CD14-positive monocyte (primary cell): ENCODE results near the gene NDUFB4. TPM values are rescaled to one million over a fixed set of nuclear protein-coding genes. Genes with fewer than 3 reads are reported as not detected.

ENCODE experiments used
- DNase-seq, 3 donors: peaks; one replicate each; pipeline ENCODE4 v3.0.0-alpha.2; 2011 to 2022
- H2AFZ ChIP-seq: 2 replicates; pipeline ENCODE4 v1.6.0; 2012; ENCODE audit warnings: mild to moderate bottlenecking, low read depth, low read length, inconsistent platforms; ENCODE audit not compliant: insufficient read depth, poor library complexity, severe bottlenecking
- H3K27ac ChIP-seq, 2 donors: 1 replicate in 1 of 2; 2 replicates in 1 of 2; pipeline ENCODE4 v1.5.1; 2012 to 2013; ENCODE audit warnings: low read length in 2 of 2, control low read depth in 1 of 2, inconsistent platforms in 1 of 2, low read depth in 1 of 2, mild to moderate bottlenecking in 1 of 2
- H3K27me3 ChIP-seq, 2 donors: one replicate each; pipeline versions ENCODE4 v1.6.0 to v1.6.1; 2011 to 2013; ENCODE audit warnings: low read length in 2 of 2; ENCODE audit not compliant: control insufficient read depth in 2 of 2, insufficient read depth in 2 of 2
- H3K36me3 ChIP-seq, 2 donors: replicated peaks in 1 of 2; 1 replicate in 1 of 2; 2 replicates in 1 of 2; pipeline versions ENCODE4 v1.5.1 to v1.6.1; 2012 to 2013; ENCODE audit warnings: low read length in 2 of 2, control low read depth in 1 of 2, inconsistent platforms in 1 of 2, mild to moderate bottlenecking in 1 of 2; ENCODE audit not compliant: insufficient read depth in 2 of 2, control insufficient read depth in 1 of 2
- H3K4me1 ChIP-seq, 2 donors: 1 replicate in 1 of 2; 2 replicates in 1 of 2; pipeline versions ENCODE4 v1.5.1 to v1.6.1; 2012 to 2013; ENCODE audit warnings: low read length in 2 of 2, control low read depth in 1 of 2, inconsistent platforms in 1 of 2, mild to moderate bottlenecking in 1 of 2, moderate library complexity in 1 of 2; ENCODE audit not compliant: insufficient read depth in 2 of 2, control insufficient read depth in 1 of 2
- H3K4me2 ChIP-seq: replicated peaks from 2 replicates; pipeline ENCODE3; 2012; ENCODE audit warnings: low read length, moderate library complexity, mild to moderate bottlenecking; ENCODE audit not compliant: poor library complexity, severe bottlenecking; ENCODE audit errors: extremely low read depth
- H3K4me3 ChIP-seq, 3 experiments: fragments of 200-600 bp in 1 of 3; sonication (generic) in 1 of 3; replicated peaks in 1 of 3; 1 replicate in 2 of 3; 2 replicates in 1 of 3; pipeline ENCODE4 v1.5.1; 2011 to 2013; ENCODE audit warnings: low read length in 3 of 3, mild to moderate bottlenecking in 3 of 3, control low read depth in 2 of 3, low read depth in 2 of 3, inconsistent platforms in 1 of 3, moderate library complexity in 1 of 3
- H3K79me2 ChIP-seq: 2 replicates; pipeline ENCODE4 v1.6.0; 2012; ENCODE audit warnings: mild to moderate bottlenecking, control low read depth, inconsistent platforms, low read length, moderate library complexity; ENCODE audit not compliant: insufficient read depth
- H3K9ac ChIP-seq: 2 replicates; pipeline ENCODE4 v1.6.0; 2017; ENCODE audit warnings: low read length, mild to moderate bottlenecking; ENCODE audit not compliant: insufficient read depth, poor library complexity, severe bottlenecking
- H3K9me3 ChIP-seq, 2 donors: replicated peaks in 1 of 2; 1 replicate in 1 of 2; 2 replicates in 1 of 2; pipeline versions ENCODE4 v1.5.1 to v1.6.1; 2012 to 2013; ENCODE audit warnings: low read length in 2 of 2, control low read depth in 1 of 2; ENCODE audit not compliant: control insufficient read depth in 1 of 2, insufficient read depth in 1 of 2
- H4K20me1 ChIP-seq: 2 replicates; pipeline ENCODE4 v1.6.0; 2012; ENCODE audit warnings: mild to moderate bottlenecking, low read length, control low read depth, moderate library complexity; ENCODE audit not compliant: insufficient read depth
- H3K27ac Mint-ChIP-seq, 7 donors: one replicate each; pipeline ENCODE4 v1.8.0; 2020; ENCODE audit warnings: mild to moderate bottlenecking in 7 of 7, mixed read lengths in 7 of 7, moderate library complexity in 6 of 7, inconsistent platforms in 2 of 7
- H3K27me3 Mint-ChIP-seq, 3 donors: one replicate each; pipeline ENCODE4 v1.8.0; 2021 to 2022; ENCODE audit warnings: low read depth in 3 of 3, mild to moderate bottlenecking in 3 of 3, mixed read lengths in 3 of 3, moderate library complexity in 3 of 3, inconsistent platforms in 1 of 3
- H3K36me3 Mint-ChIP-seq, 2 donors: one replicate each; pipeline ENCODE4 v1.8.0; 2020; ENCODE audit warnings: mixed read lengths in 2 of 2, inconsistent platforms in 1 of 2, mild to moderate bottlenecking in 1 of 2
- H3K4me1 Mint-ChIP-seq: one replicate; pipeline ENCODE4 v1.8.0; 2020; ENCODE audit warnings: mild to moderate bottlenecking, mixed read lengths
- H3K4me3 Mint-ChIP-seq, 2 donors: one replicate each; pipeline ENCODE4 v1.8.0; 2020; ENCODE audit warnings: mild to moderate bottlenecking in 2 of 2, mixed read lengths in 2 of 2, moderate library complexity in 1 of 2
- H3K9me3 Mint-ChIP-seq, 7 donors: one replicate each; pipeline ENCODE4 v1.8.0; 2020 to 2022; ENCODE audit warnings: mixed read lengths in 7 of 7, mild to moderate bottlenecking in 6 of 7, moderate library complexity in 6 of 7, inconsistent platforms in 2 of 7
- WGBS: methylation state at CpG from one replicate; pipeline ENCODE4 v1.1.5; 2013; ENCODE audit warnings: missing lambda C conversion rate; ENCODE audit not compliant: insufficient coverage; 5-methylcytosine and 5-hydroxymethylcytosine counted together
- intact Hi-C, 2 donors: fragments of 100-400 bp; cut with micrococcal nuclease; formaldehyde crosslinking; loops; one replicate each; pipeline versions ENCODE4 v1.15.0 to v1.15.1; 2023
- polyA plus RNA-seq, 3 donors: library from polyadenylated mRNA; depleted of rRNA in 1 of 3; unstranded in 2 of 3; stranded (reverse) in 1 of 3; fragments of 300-500 nt in 2 of 3; fragments of >200 nt in 1 of 3; fragmentation: Illumina TruSeq in 2 of 3; gene quantifications; 1 replicate in 2 of 3; 2 replicates in 1 of 3; pipeline ENCODE4 v1.2.3, GENCODE V29; 2012 to 2021
- TF ChIP-seq, protein P1 (sequence below): fragments of 200-600 bp; IDR thresholded peaks from one replicate; pipeline ENCODE4 v1.8.0; 2022; ENCODE audit warnings: antibody characterized with exemption, mild to moderate bottlenecking

The NDUFB4 gene
- polyA plus RNA-seq, 3 donors = 93.7 to 215 (median 173) TPM

DNA sequence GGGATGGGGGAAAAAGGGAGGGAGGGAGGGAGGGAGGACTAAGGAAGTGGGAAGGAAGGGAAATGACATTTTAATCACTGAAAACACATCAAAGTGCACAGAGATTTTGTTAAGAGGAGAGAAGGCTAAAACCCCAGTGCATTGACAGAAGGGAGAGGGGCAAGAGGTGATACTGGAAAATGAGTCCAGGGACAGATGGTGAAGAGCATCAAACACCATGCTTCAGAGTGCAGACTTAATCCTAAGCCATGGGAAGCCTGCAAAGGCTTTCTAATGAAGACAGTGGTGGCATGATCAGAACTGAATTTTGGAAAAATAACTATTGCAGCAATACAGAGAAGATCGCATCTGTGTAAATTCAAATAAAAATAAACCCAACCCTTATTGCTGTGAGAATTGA, 44.1 kb downstream of the NDUFB4 start:
- Histone ChIP-seq H3K9ac (no peak overlapping the region), H3K4me1 (peaks cover 10 to 11% of the 10 kb centered on the region in 2 donors), H3K4me2 (no peak overlapping the region), H3K79me2 (no peaks in the 10 kb centered on the region), H3K27ac (no peak overlapping the region), H3K36me3 (no peaks in the 10 kb centered on the region), H3K4me3 (no peak overlapping the region), H4K20me1 (no peaks in the 10 kb centered on the region), H3K9me3 (peaks cover 0 to 7% of the 10 kb centered on the region in 2 donors), H2AFZ (no peak overlapping the region), H3K27me3 (no peaks in the 10 kb centered on the region)
- DNase-seq = no peak
- Mint-ChIP-seq H3K4me1 (peaks cover 13% of the 10 kb centered on the region), H3K4me3 (no peak overlapping the region), H3K9me3 (peaks cover 3 to 12% (median 9%) of the 10 kb centered on the region in 7 donors), H3K27ac (no peak overlapping the region), H3K27me3 (no peaks in the 10 kb centered on the region), H3K36me3 (no peaks in the 10 kb centered on the region)
- no CpG with 5 or more reads among the region's 1 CpG for WGBS
- TF ChIP-seq, protein P1, sequence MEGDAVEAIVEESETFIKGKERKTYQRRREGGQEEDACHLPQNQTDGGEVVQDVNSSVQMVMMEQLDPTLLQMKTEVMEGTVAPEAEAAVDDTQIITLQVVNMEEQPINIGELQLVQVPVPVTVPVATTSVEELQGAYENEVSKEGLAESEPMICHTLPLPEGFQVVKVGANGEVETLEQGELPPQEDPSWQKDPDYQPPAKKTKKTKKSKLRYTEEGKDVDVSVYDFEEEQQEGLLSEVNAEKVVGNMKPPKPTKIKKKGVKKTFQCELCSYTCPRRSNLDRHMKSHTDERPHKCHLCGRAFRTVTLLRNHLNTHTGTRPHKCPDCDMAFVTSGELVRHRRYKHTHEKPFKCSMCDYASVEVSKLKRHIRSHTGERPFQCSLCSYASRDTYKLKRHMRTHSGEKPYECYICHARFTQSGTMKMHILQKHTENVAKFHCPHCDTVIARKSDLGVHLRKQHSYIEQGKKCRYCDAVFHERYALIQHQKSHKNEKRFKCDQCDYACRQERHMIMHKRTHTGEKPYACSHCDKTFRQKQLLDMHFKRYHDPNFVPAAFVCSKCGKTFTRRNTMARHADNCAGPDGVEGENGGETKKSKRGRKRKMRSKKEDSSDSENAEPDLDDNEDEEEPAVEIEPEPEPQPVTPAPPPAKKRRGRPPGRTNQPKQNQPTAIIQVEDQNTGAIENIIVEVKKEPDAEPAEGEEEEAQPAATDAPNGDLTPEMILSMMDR = no peak
- intact Hi-C loops = no loop called here

DNA sequence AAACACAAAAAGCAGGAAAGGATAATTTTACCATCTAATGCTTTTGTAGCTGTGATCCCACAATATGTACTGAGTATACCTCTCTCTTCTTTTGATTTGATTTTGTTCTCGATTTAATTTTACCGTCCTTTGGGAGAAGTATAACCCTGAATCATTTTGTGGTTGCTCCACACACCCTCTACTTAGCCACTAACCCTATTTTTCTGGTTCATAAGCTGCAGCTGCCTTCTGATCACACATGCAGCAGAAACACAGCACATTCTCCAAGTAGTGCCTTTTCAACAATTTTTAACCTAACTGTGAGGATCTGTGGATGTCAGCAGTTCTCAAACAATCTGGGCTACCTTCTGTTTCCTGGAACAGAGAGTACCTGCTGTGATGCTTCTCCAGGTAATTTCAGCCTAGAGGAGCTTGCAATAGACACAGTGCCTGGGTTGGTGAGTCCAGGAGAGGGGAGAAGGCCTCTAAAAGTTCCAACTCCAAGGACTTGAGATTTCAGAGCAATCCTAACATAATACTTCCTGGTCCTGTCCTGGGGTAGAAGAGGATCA, 45.6 kb downstream of the NDUFB4 start:
- no peak overlapping the region for H3K4me3 Mint-ChIP-seq
- DNase-seq = no peak
- no peak overlapping the region for H3K4me2 ChIP-seq
- peaks cover 0 to 7% of the 10 kb centered on the region in 2 donors for H3K9me3 ChIP-seq
- peaks cover 10 to 11% of the 10 kb centered on the region in 2 donors for H3K4me1 ChIP-seq
- peaks cover 13% of the 10 kb centered on the region for H3K4me1 Mint-ChIP-seq
- no CpG with 5 or more reads among the region's 2 CpGs for WGBS
- no peaks in the 10 kb centered on the region for H3K27me3 ChIP-seq
- TF ChIP-seq, protein P1 = no peak
- no peak overlapping the region for H2AFZ ChIP-seq
- H3K27ac Mint-ChIP-seq = peak overlapping the region in 1 of 7 donors; percentile 20
- H3K9me3 Mint-ChIP-seq = peaks cover 3 to 12% (median 9%) of the 10 kb centered on the region in 7 donors
- no peak overlapping the region for H3K4me3 ChIP-seq
- H3K27me3 Mint-ChIP-seq = no peaks in the 10 kb centered on the region
- no peaks in the 10 kb centered on the region for H3K36me3 ChIP-seq
- no peaks in the 10 kb centered on the region for H3K79me2 ChIP-seq
- intact Hi-C loops = no loop called here
- H3K9ac ChIP-seq = no peak overlapping the region
- H3K27ac ChIP-seq = no peak overlapping the region
- no peaks in the 10 kb centered on the region for H4K20me1 ChIP-seq
- no peaks in the 10 kb centered on the region for H3K36me3 Mint-ChIP-seq
